A673 (cell line): ENCODE results near the gene GPN2. TPM values are rescaled to one million over a fixed set of nuclear protein-coding genes. Genes with fewer than 3 reads are reported as not detected.

Source experiments
- BruUV-seq: library from RNA; stranded (reverse); fragments of 400-500 nt; replicated peaks from 2 replicates; lab custom pipeline; 2021; lab: Mats Ljungman, UMichigan
- CTCF ChIA-PET: fragments of 300-600 bp; sonication (Branson Sonifier 250); formaldehyde crosslinking; loops from one replicate; lab custom pipeline; 2022; ENCODE audit warnings: antibody characterized with exemption; lab: Charles Lee
- POLR2A ChIA-PET: fragments of 300-600 bp; sonication (Branson Sonifier 250); formaldehyde crosslinking; loops from one replicate; lab custom pipeline; 2022; ENCODE audit warnings: antibody characterized with exemption; ENCODE audit not compliant: low non-redundant PET; lab: Charles Lee
- DNase-seq: peaks from one replicate; pipeline ENCODE4 v3.0.0-alpha.2; 2015; ENCODE audit warnings: low spot score
- H3K27ac ChIP-seq: fragments of 200-600 bp; sonication (generic); 2 replicates; pipeline ENCODE4 v1.5.1; 2016; ENCODE audit warnings: mixed run types, low read depth, mild to moderate bottlenecking, mixed read lengths, antibody characterized with exemption, low read length; ENCODE audit not compliant: poor library complexity, severe bottlenecking
- H3K27me3 ChIP-seq: fragments of 200-600 bp; sonication (generic); replicated peaks from 2 replicates; pipeline ENCODE4 v1.6.1; 2017; ENCODE audit warnings: mixed run types, low read depth, mild to moderate bottlenecking, mixed read lengths, antibody characterized with exemption, low read length; ENCODE audit not compliant: insufficient read depth, poor library complexity
- H3K36me3 ChIP-seq: fragments of 200-600 bp; sonication (generic); 2 replicates; pipeline ENCODE4 v1.6.1; 2016; ENCODE audit warnings: mixed run types, mild to moderate bottlenecking, mixed read lengths, antibody characterized with exemption, low read length; ENCODE audit not compliant: insufficient read depth, poor library complexity, severe bottlenecking
- H3K4me1 ChIP-seq: fragments of 200-600 bp; sonication (generic); 2 replicates; pipeline ENCODE4 v1.6.1; 2017; ENCODE audit warnings: mixed run types, mild to moderate bottlenecking, mixed read lengths, antibody characterized with exemption, low read length; ENCODE audit not compliant: insufficient read depth, poor library complexity, severe bottlenecking
- H3K4me3 ChIP-seq: fragments of 200-600 bp; sonication (generic); 2 replicates; pipeline ENCODE4 v1.5.1; 2016; ENCODE audit warnings: low read depth, mixed run types, mild to moderate bottlenecking, mixed read lengths, low read length; ENCODE audit not compliant: poor library complexity, severe bottlenecking
- H3K9me3 ChIP-seq: fragments of 200-600 bp; sonication (generic); 2 replicates; pipeline ENCODE4 v1.6.1; 2016; ENCODE audit warnings: mixed run types, low read depth, mild to moderate bottlenecking, mixed read lengths, antibody characterized with exemption, low read length; ENCODE audit not compliant: poor library complexity, severe bottlenecking
- CTCF ChIP-seq: fragments of 300-800, 200-600 bp; sonication (generic); conservative IDR thresholded peaks from 2 replicates; pipeline ENCODE4 v1.5.1; 2017; ENCODE audit warnings: low read depth, mild to moderate bottlenecking, antibody characterized with exemption, low read length, moderate library complexity, mixed read lengths
- EZH2 ChIP-seq: fragments of 200-600 bp; sonication (generic); IDR thresholded peaks from 2 replicates; pipeline ENCODE4 v1.6.1; 2017; ENCODE audit warnings: borderline replicate concordance, low read depth, mild to moderate bottlenecking, mixed read lengths, antibody characterized with exemption, low read length; ENCODE audit not compliant: poor library complexity, severe bottlenecking
- intact Hi-C: fragments of 100-400 bp; cut with micrococcal nuclease; formaldehyde crosslinking; loops from one replicate; pipeline ENCODE4 v1.10.0; 2022; ENCODE audit not compliant: unreplicated experiment
- total RNA-seq: library from RNA; stranded (reverse); gene quantifications from 2 replicates; pipeline ENCODE4 v1.2.3, GENCODE V29; 2021

GPN2 gene
- total RNA-seq, 1 experiment from 2014 or later: 41.4 TPM

- TSS peak; percentile 96 for BruUV-seq
- CTCF ChIA-PET: no interaction called here
- TF ChIP-seq EZH2: no peak
- no peak for TF ChIP-seq CTCF
- no peak for DNase-seq
- H3K27me3 ChIP-seq: no peaks in the 10 kb centered on the region
- peaks cover 7% of the 10 kb centered on the region for H3K4me1 ChIP-seq
- H3K9me3 ChIP-seq: no peaks in the 10 kb centered on the region
- POLR2A ChIA-PET: interaction anchor here (0.7 to 1.1 kb wide), 2 partner anchors 11 to 636 kb away, joined by 3 to 8 read pairs; partner anchors contain the start of gene GPN2
- peak overlapping the region; percentile 78 for H3K4me3 ChIP-seq
- peak overlapping the region; percentile 73 for H3K27ac ChIP-seq
- intact Hi-C loops: no loop called here
- H3K36me3 ChIP-seq: peaks cover 3% of the 10 kb centered on the region
Observed at GRCh38 chr1:26900815-26901511, 10.9 kb upstream of the GPN2 start.

GRCh38 chr1:26900001-26900814 lies 10.1 kb upstream of the GPN2 start, which contains the start of gene GPATCH3:
Gene GPATCH3, minus strand, starts transcription at chr1:26900467. Its CDS starts 25 bp downstream, at chr1:26900442.
- ChIA-PET POLR2A (interaction anchor here (0.6 to 1.1 kb wide), 2 partner anchors 10 to 32 kb away, joined by 8 to 12 read pairs; partner anchors contain the start of gene GPN2), CTCF (no interaction called here)
- H3K4me3 ChIP-seq: peak within 1 kb of the TSS; percentile 78
- TSS peak; percentile 75 for BruUV-seq
- TF ChIP-seq EZH2 (no peak), CTCF (no peak)
- peak within 1 kb of the TSS; percentile 73 for H3K27ac ChIP-seq
- H3K27me3 ChIP-seq: no peaks in the 10 kb centered on the region
- no peaks in the 10 kb centered on the region for H3K9me3 ChIP-seq
- H3K4me1 ChIP-seq: peaks cover 7% of the 10 kb centered on the region
- intact Hi-C loops: no loop called here
- H3K36me3 ChIP-seq: peaks cover 3% of the 10 kb centered on the region
- DNase-seq: peak; percentile 95

GRCh38 chr1:26897351-26897750 lies 7.3 kb upstream of the GPN2 start:
- Histone ChIP-seq H3K4me3 (no peak overlapping the region), H3K27me3 (no peaks in the 10 kb centered on the region), H3K9me3 (no peaks in the 10 kb centered on the region), H3K27ac (no peak overlapping the region), H3K4me1 (peaks cover 7% of the 10 kb centered on the region), H3K36me3 (peaks cover 17% of the 10 kb centered on the region)
- CTCF ChIA-PET: interaction anchor here (0.6 to 1.4 kb wide), 3 partner anchors 10 to 77 kb away, joined by 3 to 6 read pairs (median 4); no protein-coding TSS in a partner anchor
- intact Hi-C loops: no loop called here
- POLR2A ChIA-PET: no interaction called here
- TF ChIP-seq EZH2: no peak
- TF ChIP-seq CTCF: no peak
- DNase-seq: no peak
- BruUV-seq: no TSS peak
